Left lung (tissue), 10 donors: ENCODE measurements around the gene CARS2. TPM values are rescaled to one million over a fixed set of nuclear protein-coding genes. Genes with fewer than 3 reads are reported as not detected.
"Not testable (repeated sequence)": the region's sequence is repeated elsewhere in the genome, so short reads cannot be mapped to it uniquely, and the experiment has no call there.

Experiments used
- ATAC-seq: fragments of 200-7000 bp; cut with Tn5 transposase; one replicate; pipeline ENCODE4 v1.9.1; 2020; ENCODE audit warnings: moderate library complexity
- DNase-seq, 4 donors: peaks; one replicate each; pipeline ENCODE4 v3.0.0-alpha.2; 2013 to 2020
- H3K27ac ChIP-seq, 2 donors: fragments of 200-600 bp; sonication (generic) in 1 of 2; one replicate each; pipeline versions ENCODE4 v1.5.0 to v1.8.0; 2020 to 2021
- H3K27me3 ChIP-seq, 2 donors: fragments of 200-600 bp; sonication (generic) in 1 of 2; one replicate each; pipeline versions ENCODE4 v1.5.0 to v1.8.0; 2020 to 2021
- H3K36me3 ChIP-seq, 2 donors: fragments of 200-600 bp; sonication (generic) in 1 of 2; one replicate each; pipeline versions ENCODE4 v1.5.0 to v1.8.0; 2020 to 2021
- H3K4me1 ChIP-seq, 2 donors: fragments of 200-600 bp; one replicate each; pipeline ENCODE4 v1.8.0; 2021
- H3K4me3 ChIP-seq, 2 donors: fragments of 200-600 bp; sonication (generic) in 1 of 2; one replicate each; pipeline versions ENCODE4 v1.5.0 to v1.8.0; 2020 to 2021; ENCODE audit warnings: mild to moderate bottlenecking in 1 of 2
- H3K9me3 ChIP-seq, 2 donors: fragments of 200-600 bp; sonication (generic) in 1 of 2; one replicate each; pipeline versions ENCODE4 v1.5.0 to v1.8.0; 2020 to 2021
- intact Hi-C, 2 donors: fragments of 100-400 bp; cut with DNase I; formaldehyde crosslinking; loops; one replicate each; pipeline versions ENCODE4 v1.11.2 to v1.14.2; 2022
- polyA plus RNA-seq, 6 donors: library from polyadenylated mRNA; unstranded; fragments of 120-200 nt; gene quantifications; one replicate each; pipeline ENCODE4 v1.2.1, GENCODE V29; 2013; ENCODE audit not compliant: insufficient read length in 6 of 6
- total RNA-seq, 2 donors: library from RNA; stranded (reverse); fragmentation: NEBNext Ultra II Directional; extraction: Animal tissue kit (Norgen Biotek cat#: 25700); gene quantifications; one replicate each; pipeline ENCODE4 v1.2.1, GENCODE V29; 2021
- TF ChIP-seq, protein P1 (sequence below), 2 donors: fragments of 200-600 bp; sonication (generic) in 1 of 2; IDR thresholded peaks; one replicate each; pipeline versions ENCODE4 v1.5.0 to v1.8.0; 2021; ENCODE audit warnings: antibody characterized with exemption in 2 of 2
- donor health status: DM: no; HTN: yes; CAD: no.
- donor health status: DM: no; HTN: no; CAD: no.

The CARS2 gene
- total and polyA plus RNA-seq, 8 donors = 61.9 to 79.8 (median 71.3) TPM

GRCh38 chr13:110702089-110702488 lies 3.8 kb downstream of the CARS2 start:
- H3K27ac ChIP-seq = no peak overlapping the region
- peaks cover 14 to 76% of the 10 kb centered on the region in 2 donors for H3K4me1 ChIP-seq
- no peak for DNase-seq
- H3K4me3 ChIP-seq = no peak overlapping the region
- ATAC-seq = no peak
- H3K27me3 ChIP-seq = no peaks in the 10 kb centered on the region
- TF ChIP-seq, protein P1, sequence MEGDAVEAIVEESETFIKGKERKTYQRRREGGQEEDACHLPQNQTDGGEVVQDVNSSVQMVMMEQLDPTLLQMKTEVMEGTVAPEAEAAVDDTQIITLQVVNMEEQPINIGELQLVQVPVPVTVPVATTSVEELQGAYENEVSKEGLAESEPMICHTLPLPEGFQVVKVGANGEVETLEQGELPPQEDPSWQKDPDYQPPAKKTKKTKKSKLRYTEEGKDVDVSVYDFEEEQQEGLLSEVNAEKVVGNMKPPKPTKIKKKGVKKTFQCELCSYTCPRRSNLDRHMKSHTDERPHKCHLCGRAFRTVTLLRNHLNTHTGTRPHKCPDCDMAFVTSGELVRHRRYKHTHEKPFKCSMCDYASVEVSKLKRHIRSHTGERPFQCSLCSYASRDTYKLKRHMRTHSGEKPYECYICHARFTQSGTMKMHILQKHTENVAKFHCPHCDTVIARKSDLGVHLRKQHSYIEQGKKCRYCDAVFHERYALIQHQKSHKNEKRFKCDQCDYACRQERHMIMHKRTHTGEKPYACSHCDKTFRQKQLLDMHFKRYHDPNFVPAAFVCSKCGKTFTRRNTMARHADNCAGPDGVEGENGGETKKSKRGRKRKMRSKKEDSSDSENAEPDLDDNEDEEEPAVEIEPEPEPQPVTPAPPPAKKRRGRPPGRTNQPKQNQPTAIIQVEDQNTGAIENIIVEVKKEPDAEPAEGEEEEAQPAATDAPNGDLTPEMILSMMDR (IDR thresholded peaks at IDR 0.05) = no peak
- no peaks in the 10 kb centered on the region for H3K9me3 ChIP-seq
- peaks cover 0 to 43% of the 10 kb centered on the region in 2 donors for H3K36me3 ChIP-seq
- intact Hi-C loops = no loop called here

GRCh38 chr13:110701061-110701460 lies 4.9 kb downstream of the CARS2 start:
- peaks cover 0 to 54% of the 10 kb centered on the region in 2 donors for H3K36me3 ChIP-seq

DNA sequence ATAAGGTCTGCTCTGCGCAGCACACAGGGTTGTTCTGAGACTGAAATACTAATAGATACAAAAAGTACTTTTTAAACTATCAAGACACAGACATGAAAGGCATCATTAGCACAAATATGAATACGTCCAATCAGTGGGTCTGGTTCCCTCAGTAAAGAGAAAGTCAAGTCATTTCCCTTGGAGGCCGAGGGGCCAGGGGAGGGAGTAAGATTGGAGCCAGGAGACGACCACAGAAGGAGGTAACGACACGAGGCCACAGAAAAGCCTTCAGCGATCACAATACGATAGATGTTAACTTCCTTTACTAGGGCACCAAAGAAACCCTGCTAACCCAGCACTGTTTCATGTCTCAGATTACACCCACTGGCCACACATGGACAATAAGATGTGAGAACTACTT lies 5.3 kb downstream of the CARS2 start:
- intact Hi-C loops = no loop called here
- ATAC-seq (no peak), DNase-seq (no peak)
- Histone ChIP-seq H3K27me3 (no peaks in the 10 kb centered on the region), H3K9me3 (no peaks in the 10 kb centered on the region), H3K4me1 (peaks cover 14 to 68% of the 10 kb centered on the region in 2 donors), H3K4me3 (no peak overlapping the region), H3K36me3 (peaks cover 0 to 56% of the 10 kb centered on the region in 2 donors), H3K27ac (no peak overlapping the region)
- TF ChIP-seq, protein P1 (IDR thresholded peaks at IDR 0.05) = no peak

More at GRCh38 chr13:110701061-110701460, 4.9 kb downstream of the CARS2 start:
- peaks cover 14 to 68% of the 10 kb centered on the region in 2 donors for H3K4me1 ChIP-seq
- H3K27ac ChIP-seq, H3K27me3 ChIP-seq, DNase-seq, H3K4me3 ChIP-seq, intact Hi-C loops, H3K9me3 ChIP-seq, ATAC-seq: not testable (repeated sequence)

DNA sequence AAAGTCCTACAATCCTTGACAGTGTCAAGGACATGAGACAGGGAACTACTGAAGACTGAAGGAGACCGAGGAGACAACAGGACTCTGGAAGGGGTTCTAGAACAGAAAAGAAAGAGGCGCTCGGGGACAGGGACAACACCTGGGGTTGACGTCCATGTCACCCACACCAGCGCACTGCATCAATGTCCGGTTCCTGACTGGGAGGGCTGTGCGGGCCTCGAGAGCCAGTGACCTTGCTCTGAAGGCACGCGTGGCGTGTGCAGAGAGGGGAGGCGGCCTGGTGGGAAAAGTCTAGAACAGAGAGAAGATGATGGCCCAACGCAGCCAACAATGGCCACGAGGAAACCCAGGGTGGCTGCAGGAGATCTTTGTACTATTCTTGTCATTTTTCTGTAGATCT lies 5.7 kb downstream of the CARS2 start:
- peaks cover 11 to 63% of the 10 kb centered on the region in 2 donors for H3K4me1 ChIP-seq
- DNase-seq (no peak), ATAC-seq (no peak)
- TF ChIP-seq, protein P1 (IDR thresholded peaks at IDR 0.05) = no peak
- peaks cover 0 to 56% of the 10 kb centered on the region in 2 donors for H3K36me3 ChIP-seq
- intact Hi-C loops = no loop called here
- H3K4me3 ChIP-seq = no peak overlapping the region
- H3K27me3 ChIP-seq = no peaks in the 10 kb centered on the region
- H3K27ac ChIP-seq = peak overlapping the region in 1 of 2 donors; percentile 68
- no peaks in the 10 kb centered on the region for H3K9me3 ChIP-seq

DNA sequence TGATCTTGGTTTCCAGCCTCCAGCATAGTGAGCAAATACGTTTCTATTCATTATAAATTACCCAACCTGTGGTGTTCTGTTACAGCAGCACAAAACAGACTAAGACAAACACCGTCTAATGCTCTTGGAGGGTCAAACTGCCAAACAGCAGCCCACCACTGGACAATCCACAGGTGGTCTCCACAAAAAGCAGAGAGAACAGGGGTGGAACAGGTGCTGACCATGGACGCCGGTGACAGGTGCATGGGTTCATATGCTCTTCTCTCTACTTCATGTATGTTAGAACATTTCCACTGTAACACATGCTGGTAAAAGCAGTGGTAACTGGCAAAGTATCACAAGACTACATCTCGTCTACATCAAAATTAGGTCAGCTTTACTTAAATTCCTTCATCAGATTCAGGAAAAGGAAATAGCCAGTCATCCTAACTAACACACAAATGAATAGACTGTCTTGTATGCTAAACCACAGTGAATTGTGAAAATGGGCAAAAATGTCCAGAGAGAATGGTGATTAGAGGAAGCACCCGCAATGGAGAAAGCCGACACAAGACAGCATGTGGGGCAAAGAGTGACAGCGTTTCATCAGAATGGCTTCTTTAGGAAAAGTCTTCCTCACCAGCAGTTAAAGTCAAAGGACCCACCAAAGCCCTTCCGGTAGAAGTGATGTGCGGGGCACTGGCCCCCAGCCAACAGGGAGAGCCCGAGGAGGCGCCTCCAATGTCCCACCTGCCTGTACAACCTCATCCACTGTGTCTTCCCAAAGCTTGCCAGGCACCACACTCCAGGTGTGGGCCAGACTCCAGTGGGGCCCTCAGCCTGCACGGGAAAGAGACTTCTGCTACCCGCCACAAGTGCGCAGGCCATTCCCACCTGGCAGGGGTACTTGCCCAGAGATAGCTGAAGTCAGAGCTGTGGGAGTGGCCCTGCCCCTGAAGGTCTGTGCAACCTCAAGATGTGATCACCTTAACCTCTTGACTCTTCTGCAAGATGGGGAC lies 6.5 kb downstream of the CARS2 start:
- ATAC-seq = peak; percentile 33
- no peak for DNase-seq
- no peaks in the 10 kb centered on the region for H3K9me3 ChIP-seq
- H3K27ac ChIP-seq = peak overlapping the region in 1 of 2 donors; percentile 68
- peaks cover 0 to 62% of the 10 kb centered on the region in 2 donors for H3K36me3 ChIP-seq
- H3K4me3 ChIP-seq = no peak overlapping the region
- no peaks in the 10 kb centered on the region for H3K27me3 ChIP-seq
- intact Hi-C loops = no loop called here
- TF ChIP-seq, protein P1 (IDR thresholded peaks at IDR 0.05) = no peak
- H3K4me1 ChIP-seq = peaks cover 4 to 56% of the 10 kb centered on the region in 2 donors
